Esophagus muscularis mucosa (tissue), 4 donors: ENCODE data around the gene ZNF821. TPM values are rescaled to one million over a fixed set of nuclear protein-coding genes. Genes with fewer than 3 reads are reported as not detected.

ENCODE experiments used
- DNase-seq: peaks from one replicate; pipeline ENCODE4 v3.0.0-alpha.2; 2017; ENCODE audit errors: extremely low spot score
- H3K27ac ChIP-seq, 4 donors: fragments of 200-600 bp; sonication (generic); replicated peaks in 1 of 4; 1 replicate in 3 of 4; 2 replicates in 1 of 4; pipeline ENCODE4 v1.5.1; 2016 to 2019; ENCODE audit warnings: mild to moderate bottlenecking in 1 of 4
- H3K27me3 ChIP-seq, 4 donors: fragments of 200-600 bp; sonication (generic); one replicate each; pipeline versions ENCODE4 v1.5.1 to v1.6.0; 2016 to 2019
- H3K36me3 ChIP-seq, 4 donors: fragments of 200-600 bp; sonication (generic); one replicate each; pipeline ENCODE4 v1.5.1; 2016 to 2019
- H3K4me1 ChIP-seq, 4 donors: fragments of 200-600 bp; sonication (generic); one replicate each; pipeline ENCODE4 v1.5.1; 2016 to 2019
- H3K4me3 ChIP-seq, 4 donors: fragments of 200-600 bp; sonication (generic); 1 replicate in 2 of 4; 2 replicates in 2 of 4; pipeline ENCODE4 v1.5.1; 2016 to 2019; ENCODE audit warnings: mild to moderate bottlenecking in 4 of 4, moderate library complexity in 1 of 4
- H3K9me3 ChIP-seq, 4 donors: fragments of 200-600 bp; sonication (generic); 1 replicate in 3 of 4; 2 replicates in 1 of 4; pipeline ENCODE4 v1.5.1; 2016 to 2019
- EP300 ChIP-seq: sonication (generic); formaldehyde crosslinking; IDR thresholded peaks from one replicate; pipeline ENCODE4 v1.6.1; 2017; ENCODE audit warnings: antibody characterized with exemption
- POLR2A ChIP-seq: fragments of 450-650 bp; IDR thresholded peaks from one replicate; pipeline ENCODE4 v1.6.1; 2017; ENCODE audit warnings: antibody characterized with exemption, moderate library complexity, mild to moderate bottlenecking, low read depth
- POLR2AphosphoS5 ChIP-seq, 2 donors: sonication (generic); formaldehyde crosslinking; IDR thresholded peaks; one replicate each; pipeline ENCODE4 v1.6.1; 2017; ENCODE audit warnings: antibody characterized with exemption in 2 of 2
- WGBS: methylation state at CpG from one replicate; pipeline ENCODE4 v1.1.5; 2018; 5-methylcytosine and 5-hydroxymethylcytosine counted together
- intact Hi-C: fragments of 100-400 bp; cut with DNase I; formaldehyde crosslinking; loops from one replicate; pipeline ENCODE4 v1.15.1; 2023
- total RNA-seq, 4 donors: library from RNA; depleted of rRNA; stranded (reverse); fragments of >200 nt; gene quantifications; one replicate each; pipeline versions ENCODE4 v1.1.0 to v1.2.1, GENCODE V29; 2016
- TF ChIP-seq, protein P1 (sequence below), 3 experiments: fragments of 200-600 bp in 2 of 3; fragments of 450-650 bp in 1 of 3; sonication (generic) in 2 of 3; IDR thresholded peaks; one replicate each; pipeline ENCODE4 v1.5.1; 2017 to 2019; ENCODE audit warnings: antibody characterized with exemption in 3 of 3, mild to moderate bottlenecking in 2 of 3, moderate library complexity in 1 of 3

ZNF821 gene
- total RNA-seq, 4 donors from 2014 or later: 2.1 to 6.5 (median 5.9) TPM

DNA sequence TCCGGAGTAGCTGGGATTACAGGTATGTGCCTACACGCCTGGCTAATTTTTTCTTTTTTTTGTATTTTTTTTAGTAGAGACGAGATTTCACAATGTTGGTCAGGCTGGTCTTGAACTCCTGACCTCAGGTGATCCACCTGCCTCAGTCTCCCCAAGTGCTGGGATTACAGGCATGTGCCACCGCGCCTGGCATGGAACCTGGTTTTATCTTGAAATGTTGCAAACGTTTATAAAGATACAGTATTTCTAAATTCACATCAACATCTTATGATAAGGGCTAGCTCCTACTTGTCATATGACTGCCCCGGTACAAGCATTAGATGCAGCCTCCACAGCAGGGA lies 9.9 kb upstream of the ZNF821 start:
- TF ChIP-seq, protein P1, sequence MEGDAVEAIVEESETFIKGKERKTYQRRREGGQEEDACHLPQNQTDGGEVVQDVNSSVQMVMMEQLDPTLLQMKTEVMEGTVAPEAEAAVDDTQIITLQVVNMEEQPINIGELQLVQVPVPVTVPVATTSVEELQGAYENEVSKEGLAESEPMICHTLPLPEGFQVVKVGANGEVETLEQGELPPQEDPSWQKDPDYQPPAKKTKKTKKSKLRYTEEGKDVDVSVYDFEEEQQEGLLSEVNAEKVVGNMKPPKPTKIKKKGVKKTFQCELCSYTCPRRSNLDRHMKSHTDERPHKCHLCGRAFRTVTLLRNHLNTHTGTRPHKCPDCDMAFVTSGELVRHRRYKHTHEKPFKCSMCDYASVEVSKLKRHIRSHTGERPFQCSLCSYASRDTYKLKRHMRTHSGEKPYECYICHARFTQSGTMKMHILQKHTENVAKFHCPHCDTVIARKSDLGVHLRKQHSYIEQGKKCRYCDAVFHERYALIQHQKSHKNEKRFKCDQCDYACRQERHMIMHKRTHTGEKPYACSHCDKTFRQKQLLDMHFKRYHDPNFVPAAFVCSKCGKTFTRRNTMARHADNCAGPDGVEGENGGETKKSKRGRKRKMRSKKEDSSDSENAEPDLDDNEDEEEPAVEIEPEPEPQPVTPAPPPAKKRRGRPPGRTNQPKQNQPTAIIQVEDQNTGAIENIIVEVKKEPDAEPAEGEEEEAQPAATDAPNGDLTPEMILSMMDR (IDR thresholded peaks at IDR 0.05): no peak
- TF ChIP-seq POLR2AphosphoS5 (IDR thresholded peaks at IDR 0.05): no peak
- 53% methylated on average over 7 of the region's 7 CpGs for WGBS
- Histone ChIP-seq H3K27me3 (no peaks in the 10 kb centered on the region), H3K4me1 (peaks cover 27 to 34% (median 33%) of the 10 kb centered on the region in 4 donors), H3K9me3 (no peaks in the 10 kb centered on the region), H3K36me3 (no peaks in the 10 kb centered on the region), H3K4me3 (peak overlapping the region; percentile 80 to 94 (median 90)), H3K27ac (peak overlapping the region; percentile 91 to 99 (median 96))
- no peak for DNase-seq
- intact Hi-C loops: loop anchor here (5.0 kb wide), 1 partner anchor 33 kb away; no protein-coding TSS in a partner anchor

DNA sequence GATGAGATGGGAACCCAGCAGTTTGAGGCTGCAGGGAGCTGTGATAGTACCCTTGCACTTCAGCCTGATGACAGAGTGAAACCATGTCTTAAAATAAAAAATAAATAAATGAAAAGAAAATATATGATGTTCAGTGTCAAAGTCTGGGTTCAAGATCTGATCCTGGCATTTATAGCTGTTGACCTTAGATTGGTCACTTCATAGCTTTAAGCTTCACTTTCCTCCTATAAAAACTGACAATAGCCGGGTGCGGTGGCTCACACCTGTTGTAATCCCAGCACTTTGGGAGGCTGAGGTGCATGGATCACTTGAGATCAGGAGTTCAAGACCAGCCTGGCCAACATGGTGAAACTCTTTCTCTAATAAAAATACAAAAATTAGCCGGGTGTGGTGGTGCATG lies 5.2 kb upstream of the ZNF821 start:
- H3K9me3 ChIP-seq: no peaks in the 10 kb centered on the region
- no peaks in the 10 kb centered on the region for H3K27me3 ChIP-seq
- no peak overlapping the region for H3K27ac ChIP-seq
- 85% methylated on average over 3 of the region's 3 CpGs for WGBS
- no peaks in the 10 kb centered on the region for H3K36me3 ChIP-seq
- TF ChIP-seq POLR2AphosphoS5 (IDR thresholded peaks at IDR 0.05) (no peak), EP300 (no peak), POLR2A (no peak)
- TF ChIP-seq, protein P1 (IDR thresholded peaks at IDR 0.05): no peak
- H3K4me3 ChIP-seq: no peak overlapping the region
- DNase-seq: no peak
- intact Hi-C loops: loop anchor here (10.0 kb wide), 1 partner anchor 164 kb away; the partner anchor contains the start of gene PHLPP2
- peaks cover 3 to 15% (median 15%) of the 10 kb centered on the region in 4 donors for H3K4me1 ChIP-seq

DNA sequence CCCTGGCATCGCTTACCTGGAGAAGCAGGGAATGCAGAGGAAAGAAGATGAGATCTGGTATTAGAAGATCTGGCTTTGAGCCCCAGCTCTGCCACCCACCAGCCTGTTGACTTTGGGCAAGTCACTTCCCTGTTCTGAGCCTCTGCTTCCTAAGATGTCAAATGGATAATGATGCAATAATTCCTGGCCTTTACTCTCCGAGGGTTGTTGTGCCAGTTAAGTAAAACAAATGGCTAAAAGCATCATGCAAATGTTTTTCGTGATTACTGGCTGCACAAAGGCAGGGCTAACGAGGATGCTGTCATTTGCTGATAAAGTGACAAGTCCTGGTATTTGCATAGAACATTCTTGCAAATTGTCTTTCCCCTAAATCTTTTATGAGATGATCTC lies 1.3 kb upstream of the ZNF821 start:
- H3K27me3 ChIP-seq: no peaks in the 10 kb centered on the region
- no peak overlapping the region for H3K4me3 ChIP-seq
- WGBS: 64% methylated on average over 4 of the region's 4 CpGs
- no peak for DNase-seq
- intact Hi-C loops: loop anchor here (10.0 kb wide), 1 partner anchor 160 kb away; the partner anchor contains the start of gene PHLPP2
- H3K27ac ChIP-seq: no peak overlapping the region
- H3K9me3 ChIP-seq: no peaks in the 10 kb centered on the region
- H3K4me1 ChIP-seq: peaks cover 11 to 27% (median 24%) of the 10 kb centered on the region in 4 donors
- H3K36me3 ChIP-seq: peaks cover 0 to 10% (median 3%) of the 10 kb centered on the region in 4 donors
- TF ChIP-seq POLR2AphosphoS5 (IDR thresholded peaks at IDR 0.05) (no peak), EP300 (no peak), POLR2A (no peak)
- TF ChIP-seq, protein P1 (IDR thresholded peaks at IDR 0.05): no peak

DNA sequence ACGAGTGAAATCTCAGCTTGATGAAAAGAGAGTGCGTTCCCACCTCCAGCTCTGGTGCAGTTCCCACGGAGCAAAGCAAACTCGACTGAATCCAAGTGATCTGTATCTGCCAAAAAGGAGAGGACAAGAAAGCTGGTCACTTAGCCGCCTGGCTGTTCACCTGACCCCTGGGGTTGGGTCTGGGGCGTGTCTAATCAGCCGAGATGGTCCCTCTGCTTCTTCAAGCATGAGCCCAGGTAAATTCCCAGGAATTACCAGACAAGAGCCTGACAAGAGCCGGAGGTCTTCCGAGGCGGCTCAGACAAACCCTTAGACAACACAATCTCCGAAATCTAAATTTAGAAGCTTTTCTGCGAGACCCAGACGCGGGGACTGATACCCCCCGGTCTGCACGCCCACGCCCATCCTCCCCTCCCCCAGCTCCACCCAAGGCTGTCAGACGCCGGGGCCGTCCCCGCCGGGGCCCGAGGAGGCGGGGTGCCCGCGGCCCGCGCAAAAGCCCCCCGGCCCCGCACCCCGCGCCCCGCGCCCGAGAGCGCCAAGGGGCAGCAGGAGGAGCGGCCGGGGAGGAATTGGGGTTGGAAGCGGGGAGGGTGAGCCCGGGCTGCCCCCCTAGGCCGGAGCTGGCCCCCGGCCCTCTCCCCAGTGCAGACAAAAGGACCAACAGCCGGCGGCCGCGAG lies 674 bp downstream of the ZNF821 start:
- intact Hi-C loops: loop anchor here (2.0 to 10.0 kb wide), 3 partner anchors 75 to 159 kb away; partner anchors contain the start of genes AP1G1 and PHLPP2
- no peaks in the 10 kb centered on the region for H3K27me3 ChIP-seq
- 3% methylated on average over 11 of the region's 46 CpGs for WGBS
- TF ChIP-seq EP300 (no peak), POLR2A (no peak)
- H3K9me3 ChIP-seq: no peaks in the 10 kb centered on the region
- peak overlapping the region; percentile 85 to 95 (median 91) for H3K27ac ChIP-seq
- H3K4me1 ChIP-seq: peaks cover 11 to 27% (median 25%) of the 10 kb centered on the region in 4 donors
- peaks cover 0 to 29% (median 16%) of the 10 kb centered on the region in 4 donors for H3K36me3 ChIP-seq
- H3K4me3 ChIP-seq: peak overlapping the region; percentile 79 to 97 (median 92)
- no peak for DNase-seq

DNA sequence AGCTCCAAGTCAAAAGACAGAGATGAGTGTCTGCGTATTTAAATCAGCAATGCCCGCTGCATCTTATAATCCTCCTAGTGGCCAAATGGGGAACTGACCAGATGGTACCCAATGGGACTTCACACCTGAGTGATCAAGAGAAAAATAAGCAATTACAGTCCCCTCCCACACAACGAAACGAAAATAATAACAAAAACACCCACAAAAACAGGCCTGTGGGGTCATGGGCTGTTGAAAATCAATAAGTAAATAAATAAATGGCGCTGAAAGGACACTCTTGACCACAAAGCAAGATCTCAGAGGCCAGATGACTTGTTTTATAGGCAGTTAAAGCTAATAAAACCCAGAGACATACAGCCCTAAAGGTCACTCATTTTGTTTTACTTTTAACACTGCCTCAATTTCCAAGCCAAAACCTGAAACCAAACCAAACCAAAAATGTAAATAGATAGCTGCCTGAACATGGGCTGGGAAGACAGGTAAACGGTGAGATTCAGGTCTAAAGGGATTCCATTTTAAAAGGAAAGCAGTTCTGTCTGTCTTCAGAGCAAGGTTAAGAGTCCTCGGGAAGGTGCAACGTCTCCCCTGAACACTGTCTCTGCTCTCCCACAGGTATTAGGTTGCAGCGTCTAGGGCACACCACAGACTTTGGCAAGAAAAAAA lies 1.3 kb downstream of the ZNF821 start:
- Histone ChIP-seq H3K4me1 (peaks cover 11 to 27% (median 25%) of the 10 kb centered on the region in 4 donors), H3K27me3 (no peaks in the 10 kb centered on the region), H3K9me3 (no peaks in the 10 kb centered on the region), H3K36me3 (peaks cover 0 to 32% (median 17%) of the 10 kb centered on the region in 4 donors), H3K27ac (peak overlapping the region; percentile 85 to 95 (median 91)), H3K4me3 (peak overlapping the region; percentile 79 to 97 (median 92))
- DNase-seq: peak; percentile 94
- intact Hi-C loops: loop anchor here (2.0 to 10.0 kb wide), 3 partner anchors 74 to 158 kb away; partner anchors contain the start of genes AP1G1 and PHLPP2
- TF ChIP-seq, protein P1 (IDR thresholded peaks at IDR 0.05): peak; percentile 88 to 96 (median 91)
- no peak for TF ChIP-seq POLR2A
- 9% methylated on average over 9 of the region's 9 CpGs for WGBS
